Measurements from ENCODE around the gene KLHL15. TPM values are rescaled to one million over a fixed set of nuclear protein-coding genes. Genes with fewer than 3 reads are reported as not detected.
"Not testable (repeated sequence)": the region's sequence is repeated elsewhere in the genome, so short reads cannot be mapped to it uniquely, and the experiment has no call there.

KLHL15 gene
- total and polyA plus RNA-seq, 10 donors, result 1.5 to 13.9 (median 8.6) TPM

- Histone ChIP-seq H3K27ac (peak within 1 kb of the TSS; percentile 81 to 92 (median 90)), H3K36me3 (peaks cover 0 to 30% (median 0%) of the 10 kb centered on the region in 6 donors), H3K9me3 (no peaks in the 10 kb centered on the region), H3K4me3 (peak within 1 kb of the TSS in 4 of 8 donors; percentile 65 to 91 (median 72)), H3K4me1 (peaks cover 0 to 11% (median 0%) of the 10 kb centered on the region in 6 donors), H3K27me3 (replicated peaks in 1 of 7) (peaks cover 0 to 6% (median 0%) of the 10 kb centered on the region in 7 donors)
- WGBS, 5 donors, result 0 to 2% (median 0%) methylated on average over 43 to 57 of the region's 57 CpGs
- TF ChIP-seq CTCF (IDR thresholded peaks at IDR 0.05 in 8 of 11, conservative IDR thresholded peaks at IDR 0.05 in 3 of 11) (peak; percentile 42 to 92 (median 79)), POLR2A (IDR thresholded peaks at IDR 0.05) (no peak), POLR2AphosphoS5 (IDR thresholded peaks at IDR 0.05) (peak; percentile 89 to 91 (median 89))
- intact Hi-C loops (cut with DNase I; ENCODE audit: low total_unique reads), result loop anchor here (10.0 kb wide), 1 partner anchor 90 kb away; the partner anchor contains the start of gene ZFX
- peak; percentile 97 for DNase-seq
Observed at GRCh38 chrX:24054182-24055042, 27.4 kb upstream of the KLHL15 start, which contains the start of gene EIF2S3. Gene EIF2S3, plus strand, starts transcription at chrX:24054956. Its CDS starts 13 bp downstream, at chrX:24054969.

GRCh38 chrX:24050522-24051318, 23.7 kb upstream of the KLHL15 start:
- intact Hi-C loops (cut with DNase I; ENCODE audit: low total_unique reads), result loop anchor here (10.0 kb wide), 1 partner anchor 94 kb away; the partner anchor contains the start of gene ZFX
- H3K27ac ChIP-seq; H3K9me3 ChIP-seq; H3K4me1 ChIP-seq; DNase-seq; H3K27me3 ChIP-seq (replicated peaks in 1 of 7); H3K36me3 ChIP-seq; H3K4me3 ChIP-seq: not testable (repeated sequence)
- 82 to 90% (median 86%) methylated on average over 19 to 26 of the region's 26 CpGs for WGBS, 5 donors

- not testable (repeated sequence) for H3K4me3 ChIP-seq; H3K9me3 ChIP-seq; DNase-seq; H3K27me3 ChIP-seq (replicated peaks in 1 of 7); H3K4me1 ChIP-seq; H3K36me3 ChIP-seq; H3K27ac ChIP-seq
- 93 to 97% (median 95%) methylated on average over 8 to 24 of the region's 24 CpGs for WGBS, 5 donors
- intact Hi-C loops (cut with DNase I; ENCODE audit: low total_unique reads), result loop anchor here (10.0 kb wide), 1 partner anchor 95 kb away; the partner anchor contains the start of gene ZFX
Observed at GRCh38 chrX:24049643-24050042, 22.7 kb upstream of the KLHL15 start.

DNA sequence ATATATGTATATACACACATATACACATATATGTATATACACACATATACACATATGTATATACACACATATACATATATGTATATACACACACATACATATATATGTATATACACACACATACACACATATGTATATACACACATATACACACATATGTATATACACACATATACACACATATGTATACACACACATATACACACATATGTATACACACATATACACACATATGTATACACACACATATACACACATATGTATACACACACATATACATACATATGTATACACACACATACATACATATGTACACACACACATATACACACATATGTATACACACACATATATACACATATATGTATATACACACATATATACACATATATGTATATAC, 19.1 kb upstream of the KLHL15 start:
- H3K36me3 ChIP-seq; DNase-seq; H3K27ac ChIP-seq; H3K4me1 ChIP-seq; H3K9me3 ChIP-seq; H3K4me3 ChIP-seq; intact Hi-C loops (cut with DNase I; ENCODE audit: low total_unique reads); H3K27me3 ChIP-seq (replicated peaks in 1 of 7): not testable (repeated sequence)

DNA sequence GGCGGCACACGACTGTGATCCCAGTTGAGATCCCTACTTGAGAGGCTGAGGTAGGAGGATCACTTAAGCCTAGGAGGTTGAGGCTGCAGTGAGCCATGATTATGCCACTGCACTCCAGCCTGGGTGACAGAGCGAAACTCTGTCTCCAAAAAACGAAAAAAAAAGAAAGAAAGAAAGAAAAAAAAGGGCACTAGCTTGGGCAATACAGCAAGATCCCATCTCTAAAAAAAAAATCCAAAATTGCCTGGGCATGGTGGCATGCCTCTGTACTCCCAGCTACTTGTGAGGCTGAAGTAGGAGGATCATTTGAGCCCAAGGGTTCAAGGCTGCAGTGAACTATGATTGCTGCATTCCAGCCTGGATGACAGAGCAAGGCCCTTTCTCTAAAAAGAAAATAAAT, 10.7 kb upstream of the KLHL15 start:
- H3K4me1 ChIP-seq, result no peaks in the 10 kb centered on the region
- WGBS, 5 donors, result 67 to 93% (median 81%) methylated on average over 3 to 4 of the region's 4 CpGs
- TF ChIP-seq POLR2AphosphoS5 (IDR thresholded peaks at IDR 0.05) (no peak), POLR2A (IDR thresholded peaks at IDR 0.05) (no peak), CTCF (IDR thresholded peaks at IDR 0.05 in 8 of 11, conservative IDR thresholded peaks at IDR 0.05 in 3 of 11) (no peak)
- intact Hi-C loops (cut with DNase I; ENCODE audit: low total_unique reads), result no loop called here
- H3K27ac ChIP-seq, result no peak overlapping the region
- H3K4me3 ChIP-seq, result no peak overlapping the region
- no peaks in the 10 kb centered on the region for H3K36me3 ChIP-seq
- H3K27me3 ChIP-seq (replicated peaks in 1 of 7), result peaks cover 0 to 15% (median 0%) of the 10 kb centered on the region in 7 donors
- no peak for DNase-seq
- no peaks in the 10 kb centered on the region for H3K9me3 ChIP-seq

Measured in spleen (tissue), 11 donors.